ENCODE results near the gene CXADR.
"Not testable (repeated sequence)": the region's sequence is repeated elsewhere in the genome, so short reads cannot be mapped to it uniquely, and the experiment has no call there.

- TF ChIP-seq CTCF (conservative IDR thresholded peaks at IDR 0.05; ENCODE audit: low read length); EZH2phosphoT487 (IDR thresholded peaks at IDR 0.05; ENCODE audit: borderline replicate concordance): not testable (repeated sequence)
Observed at GRCh38 chr21:17489565-17489964, 23.3 kb upstream of the CXADR start.
